DND-41 (cell line): ENCODE measurements around the gene FGFR1OP2.

Experiments used
- ATAC-seq: fragments of 200-7000 bp; cut with Tn5 transposase; 3 replicates; pipeline ENCODE4 v1.9.1; 2021; ENCODE audit warnings: low read depth; ENCODE audit not compliant: insufficient read depth
- DNase-seq: peaks from one replicate; pipeline ENCODE4 v3.0.0-alpha.2; 2020
- H2AFZ ChIP-seq: 2 replicates; pipeline ENCODE4 v1.6.0; 2012; ENCODE audit warnings: low read depth, low read length
- H3K27ac ChIP-seq: 2 replicates; pipeline ENCODE4 v1.5.1; 2012; ENCODE audit warnings: low read length, inconsistent platforms
- H3K27me3 ChIP-seq: fragments of 200-600 bp; sonication (generic); 2 replicates; pipeline ENCODE4 v1.6.0; 2012; ENCODE audit warnings: low read length, mild to moderate bottlenecking, inconsistent platforms; ENCODE audit not compliant: insufficient read depth, poor library complexity
- H3K36me3 ChIP-seq: 2 replicates; pipeline ENCODE4 v1.5.1; 2012; ENCODE audit warnings: low read length, inconsistent platforms; ENCODE audit not compliant: insufficient read depth
- H3K4me1 ChIP-seq: 2 replicates; pipeline ENCODE4 v1.5.1; 2012; ENCODE audit warnings: mild to moderate bottlenecking, low read length; ENCODE audit not compliant: insufficient read depth
- H3K4me2 ChIP-seq: 2 replicates; pipeline ENCODE4 v1.6.0; 2012; ENCODE audit warnings: mild to moderate bottlenecking, moderate library complexity, low read length, inconsistent platforms; ENCODE audit not compliant: insufficient read depth
- H3K4me3 ChIP-seq, 2 experiments: fragments of 200-600 bp in 1 of 2; shearing (Covaris generic) in 1 of 2; 2 replicates each; pipeline ENCODE4 v1.5.1; 2012 to 2016; ENCODE audit warnings: inconsistent platforms in 2 of 2, low read length in 2 of 2, mild to moderate bottlenecking in 2 of 2, low read depth in 1 of 2, moderate library complexity in 1 of 2
- H3K79me2 ChIP-seq: 2 replicates; pipeline ENCODE4 v1.6.0; 2012; ENCODE audit warnings: low read length, inconsistent platforms; ENCODE audit not compliant: insufficient read depth
- H3K9ac ChIP-seq: 2 replicates; pipeline ENCODE4 v1.6.0; 2012; ENCODE audit warnings: low read depth, mild to moderate bottlenecking, inconsistent platforms, low read length, moderate library complexity
- H3K9me3 ChIP-seq: 2 replicates; pipeline ENCODE4 v1.5.1; 2012; ENCODE audit warnings: low read length, moderate library complexity, mild to moderate bottlenecking, inconsistent platforms; ENCODE audit not compliant: insufficient read depth, severe bottlenecking
- H4K20me1 ChIP-seq: 2 replicates; pipeline ENCODE4 v1.6.0; 2012; ENCODE audit warnings: low read length; ENCODE audit not compliant: insufficient read depth
- EZH2 ChIP-seq: IDR thresholded peaks from 3 replicates; pipeline ENCODE4 v1.6.1; 2012; ENCODE audit warnings: borderline replicate concordance, low read depth, mild to moderate bottlenecking, moderate library complexity, low read length, inconsistent platforms; ENCODE audit not compliant: severe bottlenecking
- TF ChIP-seq, protein P1 (sequence below): IDR thresholded peaks from 2 replicates; pipeline ENCODE4 v1.5.1; 2012; ENCODE audit warnings: borderline replicate concordance, low read length, moderate library complexity, mild to moderate bottlenecking; ENCODE audit not compliant: poor library complexity, severe bottlenecking; ENCODE audit errors: extremely low read depth

The FGFR1OP2 gene

DNA sequence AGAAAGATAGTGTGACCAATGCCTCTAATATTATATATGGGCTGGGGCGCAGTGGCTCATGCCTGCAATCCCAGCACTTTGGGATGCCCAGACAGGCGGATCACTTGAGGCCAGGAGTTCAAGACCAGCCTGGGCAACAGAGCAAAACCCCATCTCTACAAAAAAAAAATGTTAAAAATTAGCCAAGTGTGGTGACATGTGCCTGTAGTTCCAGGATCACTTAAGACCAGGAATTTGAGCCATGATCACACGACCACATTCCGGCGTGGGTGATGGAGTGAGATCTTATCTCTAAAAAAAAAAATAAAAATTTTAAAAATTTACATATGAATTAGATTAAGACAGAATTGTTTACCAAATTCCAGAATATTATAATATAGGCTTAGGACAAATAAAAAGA lies 63.9 kb downstream of the FGFR1OP2 start:
- no peak for TF ChIP-seq EZH2
- TF ChIP-seq, protein P1, sequence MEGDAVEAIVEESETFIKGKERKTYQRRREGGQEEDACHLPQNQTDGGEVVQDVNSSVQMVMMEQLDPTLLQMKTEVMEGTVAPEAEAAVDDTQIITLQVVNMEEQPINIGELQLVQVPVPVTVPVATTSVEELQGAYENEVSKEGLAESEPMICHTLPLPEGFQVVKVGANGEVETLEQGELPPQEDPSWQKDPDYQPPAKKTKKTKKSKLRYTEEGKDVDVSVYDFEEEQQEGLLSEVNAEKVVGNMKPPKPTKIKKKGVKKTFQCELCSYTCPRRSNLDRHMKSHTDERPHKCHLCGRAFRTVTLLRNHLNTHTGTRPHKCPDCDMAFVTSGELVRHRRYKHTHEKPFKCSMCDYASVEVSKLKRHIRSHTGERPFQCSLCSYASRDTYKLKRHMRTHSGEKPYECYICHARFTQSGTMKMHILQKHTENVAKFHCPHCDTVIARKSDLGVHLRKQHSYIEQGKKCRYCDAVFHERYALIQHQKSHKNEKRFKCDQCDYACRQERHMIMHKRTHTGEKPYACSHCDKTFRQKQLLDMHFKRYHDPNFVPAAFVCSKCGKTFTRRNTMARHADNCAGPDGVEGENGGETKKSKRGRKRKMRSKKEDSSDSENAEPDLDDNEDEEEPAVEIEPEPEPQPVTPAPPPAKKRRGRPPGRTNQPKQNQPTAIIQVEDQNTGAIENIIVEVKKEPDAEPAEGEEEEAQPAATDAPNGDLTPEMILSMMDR: no peak
- H2AFZ ChIP-seq: no peak overlapping the region
- H3K36me3 ChIP-seq: peaks cover 54% of the 10 kb centered on the region
- no peaks in the 10 kb centered on the region for H3K27me3 ChIP-seq
- H3K9ac ChIP-seq: no peak overlapping the region
- peaks cover 12% of the 10 kb centered on the region; the same call in 1 of the 2 replicates for H4K20me1 ChIP-seq
- no peaks in the 10 kb centered on the region for H3K9me3 ChIP-seq
- ATAC-seq (no peak), DNase-seq (no peak)
- no peak overlapping the region for H3K27ac ChIP-seq
- peaks cover 4% of the 10 kb centered on the region; the same call in 1 of the 2 replicates for H3K4me1 ChIP-seq
- peaks cover 81% of the 10 kb centered on the region for H3K79me2 ChIP-seq
- no peak overlapping the region for H3K4me3 ChIP-seq
- no peak overlapping the region for H3K4me2 ChIP-seq

DNA sequence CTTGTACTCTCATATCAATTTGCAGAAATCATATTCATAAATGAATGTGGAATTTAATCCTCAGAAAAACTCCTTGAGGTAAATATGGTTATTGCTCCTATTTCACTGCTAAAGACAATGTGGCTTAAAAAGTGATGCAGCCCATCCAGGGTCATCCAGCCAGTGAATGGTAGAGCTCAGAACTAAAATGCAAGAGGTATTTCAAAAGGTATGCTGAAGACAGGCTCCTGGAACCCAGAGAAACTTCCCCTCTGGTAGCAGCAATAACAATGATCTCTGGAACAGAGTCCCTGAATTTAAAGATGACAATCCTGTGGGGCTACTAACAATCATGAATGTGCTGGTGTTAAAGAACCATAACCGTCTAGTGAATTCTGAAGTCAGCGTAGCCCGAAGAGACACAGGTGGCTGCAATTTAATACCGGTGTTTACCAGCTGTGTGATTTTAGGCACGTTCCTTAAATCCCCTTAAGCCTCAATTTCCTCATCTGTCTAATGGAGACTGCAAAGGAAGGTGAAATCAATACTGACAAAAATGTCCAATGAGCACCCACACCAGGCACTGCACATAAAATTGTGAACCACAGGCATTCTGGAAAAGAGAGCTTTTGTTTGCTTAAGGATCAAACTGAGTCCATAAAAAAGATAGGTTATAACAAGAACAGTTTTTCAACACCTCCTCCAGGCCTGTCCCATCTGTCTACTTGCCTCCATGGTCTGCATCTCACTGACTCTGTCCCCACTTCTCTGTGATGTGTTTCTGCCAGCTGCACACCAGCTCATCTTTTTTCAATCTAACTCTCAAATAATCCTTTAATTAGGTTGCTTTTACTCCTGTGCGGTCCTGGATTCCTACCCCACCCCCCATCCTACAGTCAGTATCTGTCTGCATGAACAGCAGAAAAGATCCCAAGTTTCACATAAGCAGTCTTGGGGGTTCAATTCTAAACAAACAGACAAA lies 65.4 kb downstream of the FGFR1OP2 start:
- H3K4me2 ChIP-seq: no peak overlapping the region
- H2AFZ ChIP-seq: no peak overlapping the region
- ATAC-seq (peak; percentile 42; the same call in 1 of the 3 replicates), DNase-seq (no peak)
- no peak overlapping the region; the same call in 1 of the 2 replicates for H3K9ac ChIP-seq
- H3K27ac ChIP-seq: 0 out of 2 replicates have a peak overlapping the region, but pooled peaks have one; percentile 41
- peaks cover 91% of the 10 kb centered on the region for H3K79me2 ChIP-seq
- H3K4me1 ChIP-seq: peaks cover 10% of the 10 kb centered on the region; the same call in 1 of the 2 replicates
- TF ChIP-seq, protein P1: no peak
- TF ChIP-seq EZH2: no peak
- no peaks in the 10 kb centered on the region for H3K9me3 ChIP-seq
- H4K20me1 ChIP-seq: peaks cover 17% of the 10 kb centered on the region; the same call in 1 of the 2 replicates
- no peaks in the 10 kb centered on the region for H3K27me3 ChIP-seq
- peaks cover 47% of the 10 kb centered on the region for H3K36me3 ChIP-seq
- H3K4me3 ChIP-seq: no peak overlapping the region

DNA sequence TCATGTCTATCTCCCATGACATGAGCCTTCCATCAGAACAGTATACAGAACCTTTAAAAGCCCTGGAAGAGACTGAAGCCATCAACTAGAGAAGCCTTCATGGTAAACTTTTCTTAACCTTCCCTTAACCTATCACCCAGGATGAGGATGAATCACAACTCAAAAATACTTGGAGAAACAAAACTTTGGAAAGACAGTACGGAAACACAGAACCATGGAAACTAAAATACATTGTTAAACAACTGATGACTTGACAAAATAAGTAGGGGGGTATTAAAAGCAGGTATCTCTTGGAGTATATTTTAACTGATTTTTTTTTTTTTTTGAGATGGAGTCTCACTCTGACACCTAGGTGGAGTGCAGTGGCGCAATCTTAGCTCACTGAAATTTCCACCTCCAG lies 67.2 kb downstream of the FGFR1OP2 start:
- Histone ChIP-seq H3K4me1 (peaks cover 25% of the 10 kb centered on the region), H3K27ac (no peak overlapping the region), H3K27me3 (no peaks in the 10 kb centered on the region), H3K4me2 (no peak overlapping the region), H3K79me2 (peaks cover 99% of the 10 kb centered on the region), H4K20me1 (peaks cover 16% of the 10 kb centered on the region; the same call in 1 of the 2 replicates), H3K4me3 (no peak overlapping the region), H3K9ac (no peak overlapping the region), H2AFZ (no peak overlapping the region), H3K36me3 (peaks cover 36% of the 10 kb centered on the region), H3K9me3 (no peaks in the 10 kb centered on the region)
- ATAC-seq: no peak
- no peak for DNase-seq
- no peak for TF ChIP-seq EZH2
- TF ChIP-seq, protein P1: no peak
